Psoas muscle (tissue), 8 donors: ENCODE results near the gene CTSD. TPM values are rescaled to one million over a fixed set of nuclear protein-coding genes. Genes with fewer than 3 reads are reported as not detected.

ENCODE experiments used
- ATAC-seq, 4 donors: fragments of 200-7000 bp; cut with Tn5 transposase; one replicate each; pipeline ENCODE4 v1.9.1; 2020; ENCODE audit warnings: moderate library complexity in 3 of 4, mild to moderate bottlenecking in 2 of 4
- DNase-seq, 2 donors: peaks; one replicate each; pipeline ENCODE4 v3.0.0-alpha.2; 2020
- H3K27ac ChIP-seq: fragments of 200-600 bp; one replicate; pipeline ENCODE4 v1.8.0; 2022
- H3K27me3 ChIP-seq, 3 donors: fragments of 200-600 bp in 1 of 3; one replicate each; pipeline versions ENCODE4 v1.6.1 to v1.8.0; 2013 to 2022; ENCODE audit warnings: low read length in 2 of 3, mild to moderate bottlenecking in 2 of 3, moderate library complexity in 1 of 3; ENCODE audit not compliant: insufficient read depth in 3 of 3
- H3K36me3 ChIP-seq, 2 donors: fragments of 200-600 bp in 1 of 2; one replicate each; pipeline versions ENCODE4 v1.6.1 to v1.8.0; 2013 to 2022; ENCODE audit warnings: low read depth in 1 of 2, mild to moderate bottlenecking in 1 of 2, moderate library complexity in 1 of 2; ENCODE audit not compliant: insufficient read depth in 1 of 2
- H3K4me1 ChIP-seq: fragments of 200-600 bp; one replicate; pipeline ENCODE4 v1.8.0; 2022
- H3K4me3 ChIP-seq: fragments of 200-600 bp; one replicate; pipeline ENCODE4 v1.8.0; 2022; ENCODE audit warnings: mild to moderate bottlenecking
- H3K9me3 ChIP-seq: fragments of 200-600 bp; one replicate; pipeline ENCODE4 v1.8.0; 2022
- CTCF ChIP-seq: fragments of 200-600 bp; IDR thresholded peaks from one replicate; pipeline ENCODE4 v1.8.0; 2022; ENCODE audit warnings: antibody characterized with exemption
- WGBS, 3 donors: extraction: QIAGEN DNeasy Blood & Tissue Kit; methylation state at CpG; one replicate each; pipeline versions ENCODE4 v1.1.6 to v1.1.7; 2013; 5-methylcytosine and 5-hydroxymethylcytosine counted together
- intact Hi-C, 2 donors: fragments of 100-400 bp; cut with DNase I; formaldehyde crosslinking; loops; one replicate each; pipeline versions ENCODE4 v1.11.0 to v1.14.2; 2022
- polyA plus RNA-seq, 3 donors: library from polyadenylated mRNA; stranded (reverse); fragments of 200-250 nt; gene quantifications; one replicate each; pipeline ENCODE4 v1.2.3, GENCODE V29; 2013
- total RNA-seq, 4 donors: library from RNA; stranded (reverse); fragmentation: NEBNext Ultra II Directional in 2 of 4; extraction: Animal tissue kit (Norgen Biotek cat#: 25700) in 2 of 4; gene quantifications; one replicate each; pipeline versions ENCODE4 v1.2.1 to v1.2.4, GENCODE V29; 2021 to 2023
- donor health status: healthy with polysubstance abuse.
- donor health status: DM: no; HTN: no; CAD: no; lungs with moderate emphysema.
- donor health status: Bipolar disorder and iron deficiency.
- donor health status: healthy.
- donor health status: DM: yes; HTN: yes; CAD: no.
- donor health status: DM: no; HTN: no; CAD: no.
- donor health status: DM: no; HTN: no; CAD: no.
- donor health status: DM: yes; HTN: yes; CAD: no.

Gene CTSD
- total and polyA plus RNA-seq, 7 donors = 343 to 1,317 (median 680) TPM

GRCh38 chr11:1763336-1763795 lies 361 bp downstream of the CTSD start:
- no peak for TF ChIP-seq CTCF
- Histone ChIP-seq H3K4me3 (peak overlapping the region; percentile 100), H3K4me1 (peaks cover 47% of the 10 kb centered on the region), H3K9me3 (no peaks in the 10 kb centered on the region), H3K27me3 (no peaks in the 10 kb centered on the region), H3K27ac (peak overlapping the region; percentile 98), H3K36me3 (peaks cover 0 to 13% of the 10 kb centered on the region in 2 donors)
- intact Hi-C loops = no loop called here
- ATAC-seq (peak in 3 of 4 donors; percentile 4 to 18 (median 14)), DNase-seq (peak; percentile 42 to 61)
- 1 to 3% (median 2%) methylated on average over 25 to 32 of the region's 32 CpGs for WGBS, 3 donors

GRCh38 chr11:1762537-1763302 lies 1.0 kb downstream of the CTSD start:
- DNase-seq (peak; percentile 70 to 85), ATAC-seq (peak; percentile 23 to 59 (median 46))
- peak overlapping the region; percentile 100 for H3K4me3 ChIP-seq
- intact Hi-C loops = no loop called here
- no peaks in the 10 kb centered on the region for H3K9me3 ChIP-seq
- TF ChIP-seq CTCF = no peak
- H3K4me1 ChIP-seq = peaks cover 53% of the 10 kb centered on the region
- WGBS, 3 donors = 16 to 25% (median 18%) methylated on average over 16 of the region's 16 CpGs
- peaks cover 0 to 18% of the 10 kb centered on the region in 2 donors for H3K36me3 ChIP-seq
- no peaks in the 10 kb centered on the region for H3K27me3 ChIP-seq
- H3K27ac ChIP-seq = peak overlapping the region; percentile 98

- H3K36me3 ChIP-seq = peaks cover 0 to 25% of the 10 kb centered on the region in 2 donors
- TF ChIP-seq CTCF = no peak
- H3K4me3 ChIP-seq = peak overlapping the region; percentile 100
- H3K27me3 ChIP-seq = no peaks in the 10 kb centered on the region
- intact Hi-C loops = no loop called here
- ATAC-seq (no peak), DNase-seq (peak in 1 of 2 donors; percentile 65)
- peak overlapping the region; percentile 98 for H3K27ac ChIP-seq
- H3K4me1 ChIP-seq = peaks cover 58% of the 10 kb centered on the region
- 56 to 62% (median 62%) methylated on average over 12 of the region's 12 CpGs for WGBS, 3 donors
- no peaks in the 10 kb centered on the region for H3K9me3 ChIP-seq
These were observed 1.7 kb downstream of the CTSD start for GRCh38 chr11:1761857-1762536.

GRCh38 chr11:1761110-1761856 lies 2.4 kb downstream of the CTSD start:
- peak; percentile 15 to 53 for DNase-seq
- no peak for ATAC-seq
- intact Hi-C loops = no loop called here
- Histone ChIP-seq H3K27ac (peak overlapping the region; percentile 98), H3K36me3 (peaks cover 0 to 32% of the 10 kb centered on the region in 2 donors), H3K4me3 (peak overlapping the region; percentile 100), H3K4me1 (peaks cover 64% of the 10 kb centered on the region), H3K9me3 (no peaks in the 10 kb centered on the region), H3K27me3 (no peaks in the 10 kb centered on the region)
- 76 to 84% (median 78%) methylated on average over 26 to 28 of the region's 28 CpGs for WGBS, 3 donors
- no peak for TF ChIP-seq CTCF
